OCI-LY1 (cell line): ENCODE measurements around the gene MROH2A.
"Not testable (repeated sequence)": the region's sequence is repeated elsewhere in the genome, so short reads cannot be mapped to it uniquely, and the experiment has no call there.

Experiments
- H2AFZ ChIP-seq: fragments of 200-600 bp; sonication (generic), shearing (Covaris generic); 2 replicates; pipeline ENCODE4 v1.6.0; 2014; ENCODE audit warnings: antibody characterized with exemption, mild to moderate bottlenecking, low read length
- H3F3A ChIP-seq: fragments of 200-600 bp; sonication (generic), shearing (Covaris generic); 2 replicates; pipeline ENCODE4 v1.6.0; 2014; ENCODE audit warnings: mild to moderate bottlenecking, antibody characterized with exemption, low read length, moderate library complexity; ENCODE audit not compliant: insufficient read depth
- H3K27ac ChIP-seq: fragments of 200-600 bp; sonication (generic); 2 replicates; pipeline ENCODE4 v1.5.1; 2014; ENCODE audit warnings: low read length, mixed run types, mild to moderate bottlenecking, low read depth; ENCODE audit not compliant: poor library complexity, severe bottlenecking
- H3K27me3 ChIP-seq: fragments of 200-600 bp; sonication (generic); 2 replicates; pipeline ENCODE4 v1.6.0; 2014; ENCODE audit warnings: antibody characterized with exemption, mild to moderate bottlenecking, low read length, moderate library complexity; ENCODE audit not compliant: insufficient read depth
- H3K36me3 ChIP-seq: fragments of 200-600 bp; sonication (generic); 2 replicates; pipeline ENCODE4 v1.6.1; 2014; ENCODE audit warnings: mild to moderate bottlenecking, antibody characterized with exemption, low read length, moderate library complexity, mixed read lengths; ENCODE audit not compliant: insufficient read depth
- H3K4me1 ChIP-seq: fragments of 200-600 bp; sonication (generic); 2 replicates; pipeline ENCODE4 v1.5.1; 2014; ENCODE audit warnings: mild to moderate bottlenecking, low read length, moderate library complexity; ENCODE audit not compliant: insufficient read depth, severe bottlenecking
- H3K4me2 ChIP-seq: fragments of 200-600 bp; sonication (generic), shearing (Covaris generic); 2 replicates; pipeline ENCODE4 v1.6.1; 2014; ENCODE audit warnings: low read length
- H3K4me3 ChIP-seq: fragments of 200-600 bp; sonication (generic); 2 replicates; pipeline ENCODE4 v1.5.1; 2014; ENCODE audit warnings: low read length, low read depth, mild to moderate bottlenecking, mixed read lengths; ENCODE audit not compliant: poor library complexity, severe bottlenecking
- H3K79me2 ChIP-seq: fragments of 200-600 bp; shearing (Covaris generic); 2 replicates; pipeline ENCODE4 v1.6.1; 2016; ENCODE audit warnings: mixed run types, low read length, mixed read lengths; ENCODE audit not compliant: insufficient read depth
- H3K9ac ChIP-seq: fragments of 200-600 bp; sonication (generic), shearing (Covaris generic); 2 replicates; pipeline ENCODE4 v1.6.1; 2014; ENCODE audit warnings: mild to moderate bottlenecking, low read length, mixed read lengths
- H3K9me2 ChIP-seq: fragments of 200-600 bp; sonication (generic), shearing (Covaris generic); 2 replicates; pipeline ENCODE4 v1.6.1; 2014; ENCODE audit warnings: low read depth, mild to moderate bottlenecking, low read length, mixed read lengths
- H3K9me3 ChIP-seq: fragments of 200-600 bp; shearing (Covaris generic); 2 replicates; pipeline ENCODE4 v1.6.1; 2014; ENCODE audit warnings: low read length, mixed read lengths
- H4K20me1 ChIP-seq: fragments of 200-600 bp; sonication (generic), shearing (Covaris generic); 2 replicates; pipeline ENCODE4 v1.6.0; 2016; ENCODE audit warnings: mild to moderate bottlenecking, low read length; ENCODE audit not compliant: insufficient read depth
- EZH2 ChIP-seq: fragments of 200-600 bp; sonication (generic), shearing (Covaris generic); IDR thresholded peaks from 2 replicates; pipeline ENCODE4 v1.8.0; 2017; ENCODE audit warnings: borderline replicate concordance, mixed run types, mild to moderate bottlenecking, antibody characterized with exemption, low read length, moderate library complexity, mixed read lengths
- TF ChIP-seq, protein P1 (sequence below): fragments of 200-600 bp; sonication (generic), shearing (Covaris generic); IDR thresholded peaks from 2 replicates; pipeline ENCODE4 v1.5.1; 2017; ENCODE audit warnings: mild to moderate bottlenecking, antibody characterized with exemption, low read length, moderate library complexity, mixed read lengths

MROH2A gene

DNA sequence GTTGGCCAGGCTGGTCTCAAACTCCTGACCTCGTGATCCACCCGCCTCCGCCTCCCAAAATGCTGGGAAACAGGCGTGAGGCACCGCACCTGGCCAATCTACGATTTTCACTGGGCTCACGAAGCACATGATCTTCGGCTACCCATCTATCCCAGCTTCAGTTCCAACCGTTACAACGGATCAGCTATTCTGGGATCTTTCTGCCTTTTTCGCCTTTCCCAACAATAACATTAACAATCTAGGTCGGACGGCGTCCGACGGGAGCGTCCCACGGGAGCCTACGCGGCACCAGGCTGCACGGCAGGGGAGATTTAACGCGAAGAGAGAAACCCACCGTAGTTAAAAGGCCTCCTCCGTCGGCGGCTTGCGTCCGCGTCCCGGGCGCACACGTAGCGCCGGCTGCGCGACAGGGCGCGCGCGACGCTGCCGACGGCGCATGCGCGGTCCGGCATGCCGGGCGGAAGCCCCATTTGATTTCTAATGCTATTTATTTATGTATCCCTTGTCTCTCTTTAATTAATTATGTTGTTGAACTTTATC, 89.9 kb downstream of the MROH2A start, which contains the start of gene MSL3B:
MSL3B (minus strand) TSS at position 394 of the 540 bp plus-strand sequence.
- no peak within 1 kb of the TSS for H3K9ac ChIP-seq

DNA sequence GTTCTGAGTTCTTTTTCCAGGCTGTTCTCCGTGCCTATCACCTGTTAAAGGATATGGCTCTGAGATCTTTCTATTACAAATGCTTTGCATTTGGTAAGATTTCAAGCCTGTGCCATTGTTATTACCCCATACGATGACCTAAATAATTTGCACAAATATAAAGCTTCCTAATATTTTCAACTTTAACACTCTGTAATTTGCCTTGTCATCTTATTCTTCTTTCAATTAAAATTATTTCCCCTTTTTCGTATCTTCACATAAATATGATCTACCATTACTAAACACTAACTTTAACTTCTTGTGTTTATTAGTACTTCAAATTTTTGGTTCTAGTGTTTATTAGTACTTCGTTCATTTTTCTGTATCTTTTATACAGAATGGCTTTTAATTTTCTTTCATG, 93.3 kb downstream of the MROH2A start:
- no peaks in the 10 kb centered on the region for H4K20me1 ChIP-seq
- no peak overlapping the region for H3K4me2 ChIP-seq
- no peaks in the 10 kb centered on the region for H3K9me2 ChIP-seq
- H3K27ac ChIP-seq: no peak overlapping the region
- H3K4me1 ChIP-seq: no peaks in the 10 kb centered on the region
- no peaks in the 10 kb centered on the region for H3K79me2 ChIP-seq
- H3K36me3 ChIP-seq: no peaks in the 10 kb centered on the region
- H3K27me3 ChIP-seq: no peaks in the 10 kb centered on the region
- no peak overlapping the region for H2AFZ ChIP-seq
- H3K9me3 ChIP-seq: no peaks in the 10 kb centered on the region
- TF ChIP-seq EZH2: no peak
- TF ChIP-seq, protein P1, sequence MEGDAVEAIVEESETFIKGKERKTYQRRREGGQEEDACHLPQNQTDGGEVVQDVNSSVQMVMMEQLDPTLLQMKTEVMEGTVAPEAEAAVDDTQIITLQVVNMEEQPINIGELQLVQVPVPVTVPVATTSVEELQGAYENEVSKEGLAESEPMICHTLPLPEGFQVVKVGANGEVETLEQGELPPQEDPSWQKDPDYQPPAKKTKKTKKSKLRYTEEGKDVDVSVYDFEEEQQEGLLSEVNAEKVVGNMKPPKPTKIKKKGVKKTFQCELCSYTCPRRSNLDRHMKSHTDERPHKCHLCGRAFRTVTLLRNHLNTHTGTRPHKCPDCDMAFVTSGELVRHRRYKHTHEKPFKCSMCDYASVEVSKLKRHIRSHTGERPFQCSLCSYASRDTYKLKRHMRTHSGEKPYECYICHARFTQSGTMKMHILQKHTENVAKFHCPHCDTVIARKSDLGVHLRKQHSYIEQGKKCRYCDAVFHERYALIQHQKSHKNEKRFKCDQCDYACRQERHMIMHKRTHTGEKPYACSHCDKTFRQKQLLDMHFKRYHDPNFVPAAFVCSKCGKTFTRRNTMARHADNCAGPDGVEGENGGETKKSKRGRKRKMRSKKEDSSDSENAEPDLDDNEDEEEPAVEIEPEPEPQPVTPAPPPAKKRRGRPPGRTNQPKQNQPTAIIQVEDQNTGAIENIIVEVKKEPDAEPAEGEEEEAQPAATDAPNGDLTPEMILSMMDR: no peak
- H3F3A ChIP-seq: no peaks in the 10 kb centered on the region
- no peak overlapping the region for H3K9ac ChIP-seq
- no peak overlapping the region for H3K4me3 ChIP-seq

More for the DNA sequence above, 89.9 kb downstream of the MROH2A start, which contains the start of gene MSL3B:
- Histone ChIP-seq H3K4me3 (no peak within 1 kb of the TSS), H3F3A (no peaks in the 10 kb centered on the region), H3K9me2 (no peaks in the 10 kb centered on the region), H4K20me1 (no peaks in the 10 kb centered on the region), H3K27ac (no peak within 1 kb of the TSS), H3K79me2 (no peaks in the 10 kb centered on the region), H3K4me1 (no peaks in the 10 kb centered on the region), H3K4me2 (no peak within 1 kb of the TSS), H3K27me3 (no peaks in the 10 kb centered on the region), H3K9me3 (no peaks in the 10 kb centered on the region), H2AFZ (no peak within 1 kb of the TSS), H3K36me3 (no peaks in the 10 kb centered on the region)
- TF ChIP-seq, protein P1: no peak
- TF ChIP-seq EZH2: no peak

DNA sequence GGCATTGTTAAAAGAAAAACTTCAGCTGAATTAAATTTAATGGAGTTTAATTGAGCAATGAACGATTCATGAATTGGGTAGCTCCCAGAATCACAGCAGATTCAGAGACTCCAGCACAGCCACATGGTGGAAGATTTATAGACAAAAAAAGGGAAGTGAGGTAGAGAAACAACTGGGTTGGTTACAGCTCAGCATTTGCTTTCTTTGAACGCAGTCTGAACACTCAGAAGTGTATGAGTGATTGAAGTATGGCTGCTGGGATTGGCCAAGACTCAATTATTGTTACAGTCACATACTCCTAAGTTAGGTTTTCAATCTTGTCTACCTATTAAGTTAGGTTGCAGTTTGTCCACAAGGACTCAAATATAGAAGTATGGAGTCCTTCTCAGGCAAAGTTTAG, 94.0 kb downstream of the MROH2A start:
- not testable (repeated sequence) for H3K79me2 ChIP-seq

DNA sequence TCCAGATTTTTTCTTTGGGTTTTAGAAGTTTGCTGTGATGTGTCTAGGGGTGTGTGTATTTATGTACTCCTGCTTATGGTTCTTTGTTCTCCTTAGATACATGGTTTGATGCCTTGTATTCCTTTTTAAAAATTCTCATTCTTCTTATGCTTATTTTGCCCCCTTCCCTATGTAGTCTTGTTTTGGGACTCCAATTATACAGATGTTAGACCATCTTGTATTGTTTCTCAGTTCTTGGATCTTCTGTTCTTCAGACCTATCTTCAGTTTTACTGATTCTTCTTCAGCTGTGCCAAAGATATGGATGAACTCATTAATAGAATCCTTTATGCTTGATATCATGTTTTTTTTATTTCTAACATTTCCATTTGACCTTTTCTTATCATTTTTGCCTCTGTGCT, 104.2 kb downstream of the MROH2A start:
- H4K20me1 ChIP-seq: no peaks in the 10 kb centered on the region
- no peaks in the 10 kb centered on the region for H3K79me2 ChIP-seq
- H3K9me3 ChIP-seq: peaks cover 4% of the 10 kb centered on the region; the same call in 1 of the 2 replicates
- no peak overlapping the region for H3K27ac ChIP-seq
- no peaks in the 10 kb centered on the region for H3K36me3 ChIP-seq
- H3K4me3 ChIP-seq: no peak overlapping the region
- no peak overlapping the region for H3K9ac ChIP-seq
- H3K9me2 ChIP-seq: no peaks in the 10 kb centered on the region
- H3K4me2 ChIP-seq: no peak overlapping the region
- H2AFZ ChIP-seq: no peak overlapping the region
- TF ChIP-seq, protein P1: no peak
- no peak for TF ChIP-seq EZH2
- H3K27me3 ChIP-seq: peaks cover 1% of the 10 kb centered on the region; the same call in 1 of the 2 replicates
- no peaks in the 10 kb centered on the region for H3K4me1 ChIP-seq
- no peaks in the 10 kb centered on the region for H3F3A ChIP-seq

More for the DNA sequence above, 94.0 kb downstream of the MROH2A start:
- H3K4me2 ChIP-seq, H3K27ac ChIP-seq, H3K9me2 ChIP-seq, H2AFZ ChIP-seq, H3K4me3 ChIP-seq, H3K4me1 ChIP-seq, H3K9ac ChIP-seq, H3F3A ChIP-seq, H3K36me3 ChIP-seq, H3K9me3 ChIP-seq, H4K20me1 ChIP-seq, H3K27me3 ChIP-seq: not testable (repeated sequence)
